Keratinocyte (primary cell): ENCODE results near the gene SLC25A5.

ENCODE experiments used
- EZH2 ChIP-seq: IDR thresholded peaks from one replicate; pipeline ENCODE4 v1.6.1; 2012; ENCODE audit warnings: inconsistent platforms, mild to moderate bottlenecking, low read length, moderate library complexity
- TF ChIP-seq, protein P1 (sequence below), 3 experiments: IDR thresholded peaks in 1 of 3; conservative IDR thresholded peaks in 1 of 3; optimal IDR thresholded peaks in 1 of 3; 2 replicates in 2 of 3; 3 replicates in 1 of 3; pipeline versions ENCODE3 to v1.5.1; 2011; ENCODE audit warnings: low read length in 3 of 3, mild to moderate bottlenecking in 3 of 3, moderate library complexity in 2 of 3, control low read depth in 1 of 3, inconsistent platforms in 1 of 3; ENCODE audit not compliant: insufficient read depth in 2 of 3; ENCODE audit errors: extremely low read depth in 1 of 3

- TF ChIP-seq, protein P1, sequence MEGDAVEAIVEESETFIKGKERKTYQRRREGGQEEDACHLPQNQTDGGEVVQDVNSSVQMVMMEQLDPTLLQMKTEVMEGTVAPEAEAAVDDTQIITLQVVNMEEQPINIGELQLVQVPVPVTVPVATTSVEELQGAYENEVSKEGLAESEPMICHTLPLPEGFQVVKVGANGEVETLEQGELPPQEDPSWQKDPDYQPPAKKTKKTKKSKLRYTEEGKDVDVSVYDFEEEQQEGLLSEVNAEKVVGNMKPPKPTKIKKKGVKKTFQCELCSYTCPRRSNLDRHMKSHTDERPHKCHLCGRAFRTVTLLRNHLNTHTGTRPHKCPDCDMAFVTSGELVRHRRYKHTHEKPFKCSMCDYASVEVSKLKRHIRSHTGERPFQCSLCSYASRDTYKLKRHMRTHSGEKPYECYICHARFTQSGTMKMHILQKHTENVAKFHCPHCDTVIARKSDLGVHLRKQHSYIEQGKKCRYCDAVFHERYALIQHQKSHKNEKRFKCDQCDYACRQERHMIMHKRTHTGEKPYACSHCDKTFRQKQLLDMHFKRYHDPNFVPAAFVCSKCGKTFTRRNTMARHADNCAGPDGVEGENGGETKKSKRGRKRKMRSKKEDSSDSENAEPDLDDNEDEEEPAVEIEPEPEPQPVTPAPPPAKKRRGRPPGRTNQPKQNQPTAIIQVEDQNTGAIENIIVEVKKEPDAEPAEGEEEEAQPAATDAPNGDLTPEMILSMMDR (optimal IDR thresholded peaks at IDR 0.05 in 1 of 3, IDR thresholded peaks at IDR 0.05 in 1 of 3, conservative IDR thresholded peaks at IDR 0.05 in 1 of 3; ENCODE audit: extremely low read depth in 1 of 3, insufficient read depth in 2 of 3, low read length in 3 of 3): no peak
- no peak for TF ChIP-seq EZH2
These were observed 48.3 kb upstream of the SLC25A5 start for GRCh38 chrX:119419898-119420297.
